Osteocyte (in vitro differentiated cells): Measurements from ENCODE around the gene LRRFIP2. TPM values are rescaled to one million over a fixed set of nuclear protein-coding genes. Genes with fewer than 3 reads are reported as not detected.

Experiments used
- DNase-seq: peaks from one replicate; pipeline ENCODE4 v3.0.0; 2021; ENCODE audit warnings: mixed read lengths; ENCODE audit not compliant: unreplicated experiment; ENCODE audit errors: extremely low spot score
- H3K27ac Mint-ChIP-seq: one replicate; pipeline ENCODE4 v1.8.0; 2021; ENCODE audit warnings: mild to moderate bottlenecking, mixed read lengths; ENCODE audit not compliant: unreplicated experiment
- H3K27me3 Mint-ChIP-seq: one replicate; pipeline ENCODE4 v1.8.0; 2021; ENCODE audit warnings: mixed read lengths; ENCODE audit not compliant: unreplicated experiment
- H3K36me3 Mint-ChIP-seq: one replicate; pipeline ENCODE4 v1.8.0; 2021; ENCODE audit warnings: mixed read lengths; ENCODE audit not compliant: unreplicated experiment
- H3K4me1 Mint-ChIP-seq: one replicate; pipeline ENCODE4 v1.8.0; 2021; ENCODE audit warnings: mixed read lengths; ENCODE audit not compliant: unreplicated experiment
- H3K4me3 Mint-ChIP-seq: one replicate; pipeline ENCODE4 v1.8.0; 2021; ENCODE audit warnings: mild to moderate bottlenecking, moderate library complexity, mixed read lengths; ENCODE audit not compliant: unreplicated experiment
- H3K9me3 Mint-ChIP-seq: one replicate; pipeline ENCODE4 v1.8.0; 2021; ENCODE audit warnings: mixed read lengths; ENCODE audit not compliant: unreplicated experiment
- CTCF ChIP-seq: fragments of 200-600 bp; sonication (generic); IDR thresholded peaks from 2 replicates; pipeline ENCODE4 v1.5.0; 2021; ENCODE audit warnings: antibody characterized with exemption, mild to moderate bottlenecking, moderate library complexity
- total RNA-seq: library from RNA; stranded (reverse); gene quantifications from 2 replicates; pipeline ENCODE4 v1.2.1, GENCODE V29; 2021

The LRRFIP2 gene
- total RNA-seq, 1 donor from 2014 or later, result 43.2 TPM

DNA sequence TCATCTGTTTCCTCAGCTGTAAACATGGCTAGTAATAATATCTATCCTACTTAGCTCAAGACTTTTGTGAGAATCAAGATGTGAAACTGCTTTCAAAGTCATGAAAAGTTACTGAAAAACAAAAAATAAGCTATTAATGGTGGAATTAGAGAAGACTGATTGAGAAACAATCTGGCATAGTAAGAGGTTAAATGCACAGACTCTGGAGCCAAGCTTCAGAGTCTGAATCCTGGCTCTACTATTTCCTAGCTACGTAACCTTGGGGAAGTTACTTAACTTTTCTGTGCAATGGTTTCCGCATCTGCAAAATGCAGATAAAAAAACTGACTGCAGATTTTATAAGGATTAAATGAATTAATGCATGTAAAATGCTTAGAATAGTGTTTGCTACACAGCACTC lies 28.8 kb downstream of the LRRFIP2 start:
- DNase-seq, result no peak
- peaks cover 3% of the 10 kb centered on the region for H3K9me3 Mint-ChIP-seq
- no peak overlapping the region for H3K4me3 Mint-ChIP-seq
- H3K27me3 Mint-ChIP-seq, result no peaks in the 10 kb centered on the region
- peaks cover 43% of the 10 kb centered on the region for H3K36me3 Mint-ChIP-seq
- TF ChIP-seq CTCF, result no peak
- H3K27ac Mint-ChIP-seq, result no peak overlapping the region
- no peaks in the 10 kb centered on the region for H3K4me1 Mint-ChIP-seq

DNA sequence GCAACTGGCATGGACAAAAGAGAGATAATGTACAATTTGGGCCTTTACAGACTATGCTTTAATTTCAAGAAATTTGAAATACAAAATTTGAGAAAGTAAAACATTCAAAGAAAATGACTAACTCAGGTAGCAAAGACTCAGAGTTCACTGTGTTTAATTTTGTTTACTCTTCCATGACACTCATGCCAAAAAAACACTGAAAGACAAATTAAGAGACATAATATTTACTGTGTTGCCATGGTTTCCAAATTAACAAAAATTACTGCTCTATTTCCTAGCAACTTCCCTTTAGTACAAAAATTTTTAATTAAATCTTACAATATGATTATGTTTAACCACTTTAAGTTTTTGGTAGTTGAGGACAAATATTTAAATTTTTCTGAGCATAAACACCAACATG lies 29.6 kb downstream of the LRRFIP2 start:
- no peak overlapping the region for H3K4me3 Mint-ChIP-seq
- H3K36me3 Mint-ChIP-seq, result peaks cover 43% of the 10 kb centered on the region
- peak overlapping the region; percentile 42 for H3K27ac Mint-ChIP-seq

DNA sequence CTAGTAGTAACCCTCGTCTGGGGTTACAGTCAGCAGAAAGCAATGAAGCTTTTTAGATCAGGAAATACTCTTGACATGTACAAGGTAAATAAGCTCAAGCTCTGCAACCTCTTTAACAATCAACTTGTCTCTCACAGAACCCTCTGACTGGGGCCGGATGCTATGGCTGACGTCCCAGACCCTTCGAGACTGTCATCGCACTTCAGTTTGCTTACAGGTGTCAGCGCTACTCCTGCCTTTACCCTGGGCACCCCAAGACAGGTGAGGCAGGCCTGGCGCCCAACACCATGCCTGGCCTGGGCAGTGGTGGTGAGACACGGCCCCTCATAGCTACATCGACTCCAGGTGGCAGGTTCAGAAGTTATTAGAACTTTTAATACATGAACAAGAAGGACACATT lies 30.6 kb downstream of the LRRFIP2 start:
- H3K9me3 Mint-ChIP-seq, result peaks cover 3% of the 10 kb centered on the region
- no peaks in the 10 kb centered on the region for H3K4me1 Mint-ChIP-seq
- TF ChIP-seq CTCF, result no peak
- H3K36me3 Mint-ChIP-seq, result peaks cover 42% of the 10 kb centered on the region
- no peak for DNase-seq
- no peak overlapping the region for H3K4me3 Mint-ChIP-seq
- no peaks in the 10 kb centered on the region for H3K27me3 Mint-ChIP-seq
- H3K27ac Mint-ChIP-seq, result no peak overlapping the region

More for the DNA sequence above, 29.6 kb downstream of the LRRFIP2 start:
- Mint-ChIP-seq H3K9me3 (peaks cover 3% of the 10 kb centered on the region), H3K4me1 (no peaks in the 10 kb centered on the region), H3K27me3 (no peaks in the 10 kb centered on the region)
- no peak for DNase-seq
- no peak for TF ChIP-seq CTCF

DNA sequence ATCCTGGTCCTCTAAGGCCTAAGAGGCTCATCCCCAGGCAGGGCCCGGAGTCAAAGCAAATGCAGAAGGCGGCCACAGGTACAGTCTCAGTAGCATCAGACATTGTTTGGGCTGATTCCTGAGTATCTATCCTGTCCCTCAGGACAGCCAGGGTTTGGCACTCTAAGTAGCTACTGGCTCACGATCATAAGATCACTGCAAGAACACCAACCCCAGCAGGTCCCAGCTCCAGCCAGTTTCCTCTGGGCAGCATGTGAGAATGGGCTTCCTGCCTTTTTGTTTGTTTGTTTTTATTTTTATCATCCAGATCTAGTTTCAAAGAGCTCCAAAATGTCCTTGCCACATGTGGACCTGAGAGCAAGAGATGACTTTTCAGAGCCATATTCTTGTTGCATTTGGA lies 32.7 kb downstream of the LRRFIP2 start:
- Mint-ChIP-seq H3K4me1 (peaks cover 7% of the 10 kb centered on the region), H3K27me3 (no peaks in the 10 kb centered on the region), H3K9me3 (peaks cover 3% of the 10 kb centered on the region), H3K27ac (no peak overlapping the region), H3K4me3 (no peak overlapping the region), H3K36me3 (peaks cover 29% of the 10 kb centered on the region)
- TF ChIP-seq CTCF, result no peak
- DNase-seq, result no peak

- no peak for TF ChIP-seq CTCF
- Mint-ChIP-seq H3K27me3 (no peaks in the 10 kb centered on the region), H3K4me3 (no peak overlapping the region), H3K4me1 (peaks cover 9% of the 10 kb centered on the region), H3K9me3 (peaks cover 3% of the 10 kb centered on the region), H3K27ac (no peak overlapping the region), H3K36me3 (peaks cover 24% of the 10 kb centered on the region)
- no peak for DNase-seq
These were observed 33.4 kb downstream of the LRRFIP2 start for GRCh38 chr3:37140899-37141541.
